RWPE2 (cell line): ENCODE measurements around the gene ODC1.

Source experiments
- ATAC-seq: fragments of 200-7000 bp; cut with Tn5 transposase; 3 replicates; pipeline ENCODE4 v1.9.1; 2021; ENCODE audit warnings: low read depth
- DNase-seq: peaks from one replicate; pipeline ENCODE4 v3.0.0-alpha.2; 2020; ENCODE audit warnings: low spot score
- H3K27ac ChIP-seq: fragments of 450-650 bp; 2 replicates; pipeline ENCODE4 v1.5.1; 2017; ENCODE audit warnings: mild to moderate bottlenecking; ENCODE audit not compliant: poor library complexity, severe bottlenecking
- H3K27me3 ChIP-seq: fragments of 250-450 bp; sonication (Bioruptor Pico); 2 replicates; pipeline ENCODE4 v1.5.1; 2021; ENCODE audit warnings: mild to moderate bottlenecking, moderate library complexity; ENCODE audit not compliant: insufficient read depth, poor library complexity, severe bottlenecking
- H3K36me3 ChIP-seq: fragments of 250-450 bp; sonication (Bioruptor Pico); 2 replicates; pipeline ENCODE4 v1.5.1; 2020; ENCODE audit warnings: low read depth, mild to moderate bottlenecking, moderate library complexity
- H3K4me1 ChIP-seq: fragments of 250-450 bp; sonication (Bioruptor Pico); 2 replicates; pipeline ENCODE4 v1.5.1; 2021; ENCODE audit warnings: mild to moderate bottlenecking, moderate library complexity; ENCODE audit not compliant: insufficient read depth, poor library complexity, severe bottlenecking
- H3K4me3 ChIP-seq: fragments of 250-450 bp; sonication (Bioruptor Pico); 2 replicates; pipeline ENCODE4 v1.5.1; 2021; ENCODE audit warnings: mild to moderate bottlenecking, moderate library complexity; ENCODE audit not compliant: severe bottlenecking
- H3K9me3 ChIP-seq: fragments of 250-450 bp; sonication (Bioruptor Pico); 2 replicates; pipeline ENCODE4 v1.5.1; 2021; ENCODE audit warnings: mild to moderate bottlenecking, moderate library complexity; ENCODE audit not compliant: severe bottlenecking
- TF ChIP-seq, protein P1 (sequence below): fragments of 450-650 bp; IDR thresholded peaks from one replicate; pipeline ENCODE4 v1.5.1; 2017; ENCODE audit warnings: mild to moderate bottlenecking, moderate library complexity; ENCODE audit not compliant: poor library complexity, severe bottlenecking

Gene ODC1

DNA sequence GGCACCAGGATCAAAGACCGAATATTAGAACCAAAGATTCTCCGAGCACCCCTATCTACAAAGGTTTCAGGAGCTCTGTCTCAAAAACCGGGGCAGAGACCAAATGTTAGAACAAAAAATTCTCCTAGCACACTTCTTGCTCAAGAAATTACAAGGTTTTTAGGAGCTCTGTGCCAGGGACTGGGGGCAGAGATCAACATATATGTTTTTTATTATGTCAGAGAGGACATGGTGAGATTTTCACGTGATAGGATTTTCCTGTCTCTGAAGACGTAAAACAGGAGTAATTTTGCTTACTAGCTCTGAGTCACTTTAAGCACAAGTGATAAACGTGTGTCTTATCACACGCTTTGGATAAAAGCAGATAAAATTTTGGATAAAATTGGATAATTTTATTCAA lies 34.8 kb upstream of the ODC1 start:
- Histone ChIP-seq H3K27me3 (no peaks in the 10 kb centered on the region), H3K9me3 (no peaks in the 10 kb centered on the region), H3K4me1 (no peaks in the 10 kb centered on the region), H3K27ac (no peak overlapping the region), H3K4me3 (no peak overlapping the region), H3K36me3 (no peaks in the 10 kb centered on the region)
- ATAC-seq, result no peak
- DNase-seq, result no peak
- TF ChIP-seq, protein P1, sequence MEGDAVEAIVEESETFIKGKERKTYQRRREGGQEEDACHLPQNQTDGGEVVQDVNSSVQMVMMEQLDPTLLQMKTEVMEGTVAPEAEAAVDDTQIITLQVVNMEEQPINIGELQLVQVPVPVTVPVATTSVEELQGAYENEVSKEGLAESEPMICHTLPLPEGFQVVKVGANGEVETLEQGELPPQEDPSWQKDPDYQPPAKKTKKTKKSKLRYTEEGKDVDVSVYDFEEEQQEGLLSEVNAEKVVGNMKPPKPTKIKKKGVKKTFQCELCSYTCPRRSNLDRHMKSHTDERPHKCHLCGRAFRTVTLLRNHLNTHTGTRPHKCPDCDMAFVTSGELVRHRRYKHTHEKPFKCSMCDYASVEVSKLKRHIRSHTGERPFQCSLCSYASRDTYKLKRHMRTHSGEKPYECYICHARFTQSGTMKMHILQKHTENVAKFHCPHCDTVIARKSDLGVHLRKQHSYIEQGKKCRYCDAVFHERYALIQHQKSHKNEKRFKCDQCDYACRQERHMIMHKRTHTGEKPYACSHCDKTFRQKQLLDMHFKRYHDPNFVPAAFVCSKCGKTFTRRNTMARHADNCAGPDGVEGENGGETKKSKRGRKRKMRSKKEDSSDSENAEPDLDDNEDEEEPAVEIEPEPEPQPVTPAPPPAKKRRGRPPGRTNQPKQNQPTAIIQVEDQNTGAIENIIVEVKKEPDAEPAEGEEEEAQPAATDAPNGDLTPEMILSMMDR, result no peak

DNA sequence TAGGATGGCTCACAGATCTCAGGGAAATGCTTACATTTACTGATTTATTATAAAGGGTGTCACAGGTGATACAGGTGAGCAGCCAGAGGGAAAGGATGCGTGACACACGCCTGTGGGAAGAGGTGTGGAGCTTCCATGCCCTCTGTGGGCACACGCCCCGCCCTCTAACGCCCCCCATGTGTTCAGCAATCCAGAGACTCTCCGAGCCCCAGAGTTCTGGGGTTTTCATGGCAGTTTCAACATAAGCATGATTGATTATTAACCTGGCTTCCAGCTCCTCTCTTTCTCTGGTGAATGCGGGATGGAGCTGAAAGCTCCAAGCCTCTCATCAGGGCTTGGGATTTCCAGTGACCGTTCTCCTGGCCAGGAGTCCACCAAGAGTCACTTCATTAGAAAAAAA lies 34.3 kb upstream of the ODC1 start:
- no peaks in the 10 kb centered on the region for H3K27me3 ChIP-seq
- no peak overlapping the region for H3K27ac ChIP-seq
- H3K36me3 ChIP-seq, result no peaks in the 10 kb centered on the region
- H3K4me3 ChIP-seq, result no peak overlapping the region
- ATAC-seq (no peak), DNase-seq (no peak)
- H3K9me3 ChIP-seq, result no peaks in the 10 kb centered on the region
- TF ChIP-seq, protein P1, result no peak
- no peaks in the 10 kb centered on the region for H3K4me1 ChIP-seq

DNA sequence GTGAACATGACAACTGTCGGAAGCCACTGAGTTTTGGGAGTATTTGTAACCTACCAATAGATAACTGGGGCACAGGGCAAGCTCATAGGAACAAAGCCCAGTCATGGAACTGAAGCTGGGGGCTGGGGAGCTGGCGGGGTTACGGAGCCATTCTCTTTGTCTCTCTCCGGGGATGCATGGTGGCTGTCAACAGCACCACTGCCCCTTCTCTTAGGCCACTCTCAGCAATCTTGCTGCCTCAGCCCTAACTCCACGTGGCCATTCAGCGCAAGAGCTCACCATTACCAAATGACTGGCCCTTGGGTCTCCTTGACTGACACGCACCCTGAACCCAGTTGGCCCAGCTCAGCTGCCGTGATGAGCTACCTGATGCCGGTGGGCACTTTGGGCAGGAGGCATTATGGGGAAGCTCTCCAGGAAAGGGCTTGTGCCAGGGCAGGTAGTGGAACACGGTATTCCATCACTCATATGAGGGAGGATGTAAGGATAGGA lies 33.6 kb upstream of the ODC1 start:
- Histone ChIP-seq H3K27me3 (no peaks in the 10 kb centered on the region), H3K9me3 (no peaks in the 10 kb centered on the region), H3K36me3 (no peaks in the 10 kb centered on the region), H3K4me1 (no peaks in the 10 kb centered on the region), H3K4me3 (no peak overlapping the region), H3K27ac (no peak overlapping the region)
- DNase-seq (no peak), ATAC-seq (no peak)
- TF ChIP-seq, protein P1, result no peak

DNA sequence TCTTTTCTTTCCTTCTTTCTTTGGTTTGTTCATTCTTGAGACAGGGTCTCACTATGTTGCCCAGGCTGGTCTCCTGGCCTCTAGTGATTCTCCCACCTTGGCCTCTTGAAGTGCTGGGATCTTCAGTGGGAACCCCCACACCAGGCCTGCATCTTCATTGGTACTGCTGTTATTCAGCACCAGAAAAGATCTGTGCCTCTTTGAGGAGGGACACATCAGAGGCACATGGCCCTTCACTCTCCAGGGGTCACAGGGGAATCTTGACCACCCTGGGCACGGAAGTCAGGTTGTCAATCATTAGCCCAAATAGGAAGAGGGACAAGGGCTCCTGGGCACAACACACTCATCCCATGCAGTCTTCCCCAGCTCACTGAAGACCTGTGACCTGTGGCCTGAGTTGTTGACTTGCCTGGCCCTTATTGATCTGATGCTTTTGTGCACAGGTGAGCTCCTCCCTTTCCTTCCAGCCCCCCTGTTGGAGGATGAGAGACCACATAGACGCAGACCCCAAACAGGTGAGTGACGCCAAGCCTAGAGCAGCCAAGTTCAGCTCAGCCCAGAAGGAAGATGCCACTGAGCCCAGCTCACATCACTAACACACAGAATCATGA lies 33.0 kb upstream of the ODC1 start:
- Histone ChIP-seq H3K4me1 (no peaks in the 10 kb centered on the region), H3K36me3 (no peaks in the 10 kb centered on the region), H3K9me3 (no peaks in the 10 kb centered on the region), H3K27ac (no peak overlapping the region), H3K27me3 (no peaks in the 10 kb centered on the region), H3K4me3 (no peak overlapping the region)
- ATAC-seq (no peak), DNase-seq (no peak)
- TF ChIP-seq, protein P1, result no peak

DNA sequence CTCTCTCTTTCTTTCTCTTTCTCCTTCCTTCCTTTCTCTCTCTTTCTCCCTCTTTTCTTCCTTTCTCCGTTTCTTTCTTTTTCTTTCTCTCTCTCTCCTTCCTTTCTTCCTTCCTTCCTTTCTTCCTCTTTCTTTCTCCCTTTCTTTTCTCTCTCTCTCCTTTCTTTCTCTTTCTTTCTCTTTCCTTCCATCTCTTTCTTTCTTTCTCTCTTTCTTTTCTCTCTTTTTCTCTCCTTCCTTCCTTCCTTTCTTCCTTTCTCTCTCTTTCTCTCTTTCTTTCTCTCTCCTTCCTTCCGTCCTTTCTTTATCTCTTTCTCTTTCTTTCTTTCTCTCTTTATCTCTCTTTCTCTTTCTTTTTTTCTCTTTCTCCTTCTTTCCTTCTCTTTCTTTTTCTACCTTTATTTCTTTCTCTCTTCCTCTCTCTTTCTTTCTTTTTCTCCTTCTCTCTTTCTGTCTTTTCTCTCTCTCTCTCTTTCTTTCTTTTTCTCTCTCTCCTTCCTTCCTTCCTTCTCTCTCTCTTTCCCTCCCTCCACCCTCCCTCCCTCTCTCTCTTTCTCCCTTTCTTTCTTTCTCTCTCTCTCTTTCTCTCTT lies 32.3 kb upstream of the ODC1 start:
- Histone ChIP-seq H3K4me1 (no peaks in the 10 kb centered on the region), H3K36me3 (no peaks in the 10 kb centered on the region), H3K4me3 (no peak overlapping the region), H3K27me3 (no peaks in the 10 kb centered on the region), H3K27ac (no peak overlapping the region), H3K9me3 (no peaks in the 10 kb centered on the region)
- DNase-seq, result no peak
- TF ChIP-seq, protein P1, result no peak
- no peak for ATAC-seq
